ENCODE data around the gene S100P.

GRCh38 chr4:6692806-6693205, 872 bp upstream of the S100P start:
- TF ChIP-seq CTCF (conservative IDR thresholded peaks at IDR 0.05; ENCODE audit: low read length) (no peak), EZH2phosphoT487 (IDR thresholded peaks at IDR 0.05; ENCODE audit: borderline replicate concordance) (no peak)

All from Loucy (cell line).